Measurements from ENCODE around the gene PATL1.

DNA sequence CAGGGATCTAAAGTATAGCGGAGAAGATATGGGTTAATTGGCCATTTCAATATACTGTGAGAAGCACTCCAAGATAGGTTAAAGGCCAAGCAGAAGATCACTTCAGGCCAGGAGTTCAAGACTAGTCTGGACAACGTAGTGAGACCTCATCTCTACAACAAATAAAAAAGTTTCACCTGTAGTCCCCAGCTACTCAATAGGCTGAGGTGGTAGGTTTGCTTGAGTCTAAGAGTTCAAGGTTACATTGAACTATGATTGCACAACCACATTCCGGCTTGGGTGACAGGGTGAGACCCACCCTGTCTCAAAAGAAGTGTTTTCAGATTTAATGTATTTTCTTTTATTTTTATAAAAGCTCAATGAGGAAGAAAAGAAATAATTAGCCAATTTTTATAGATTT, 25.4 kb downstream of the PATL1 start:
- TF ChIP-seq, protein P1, sequence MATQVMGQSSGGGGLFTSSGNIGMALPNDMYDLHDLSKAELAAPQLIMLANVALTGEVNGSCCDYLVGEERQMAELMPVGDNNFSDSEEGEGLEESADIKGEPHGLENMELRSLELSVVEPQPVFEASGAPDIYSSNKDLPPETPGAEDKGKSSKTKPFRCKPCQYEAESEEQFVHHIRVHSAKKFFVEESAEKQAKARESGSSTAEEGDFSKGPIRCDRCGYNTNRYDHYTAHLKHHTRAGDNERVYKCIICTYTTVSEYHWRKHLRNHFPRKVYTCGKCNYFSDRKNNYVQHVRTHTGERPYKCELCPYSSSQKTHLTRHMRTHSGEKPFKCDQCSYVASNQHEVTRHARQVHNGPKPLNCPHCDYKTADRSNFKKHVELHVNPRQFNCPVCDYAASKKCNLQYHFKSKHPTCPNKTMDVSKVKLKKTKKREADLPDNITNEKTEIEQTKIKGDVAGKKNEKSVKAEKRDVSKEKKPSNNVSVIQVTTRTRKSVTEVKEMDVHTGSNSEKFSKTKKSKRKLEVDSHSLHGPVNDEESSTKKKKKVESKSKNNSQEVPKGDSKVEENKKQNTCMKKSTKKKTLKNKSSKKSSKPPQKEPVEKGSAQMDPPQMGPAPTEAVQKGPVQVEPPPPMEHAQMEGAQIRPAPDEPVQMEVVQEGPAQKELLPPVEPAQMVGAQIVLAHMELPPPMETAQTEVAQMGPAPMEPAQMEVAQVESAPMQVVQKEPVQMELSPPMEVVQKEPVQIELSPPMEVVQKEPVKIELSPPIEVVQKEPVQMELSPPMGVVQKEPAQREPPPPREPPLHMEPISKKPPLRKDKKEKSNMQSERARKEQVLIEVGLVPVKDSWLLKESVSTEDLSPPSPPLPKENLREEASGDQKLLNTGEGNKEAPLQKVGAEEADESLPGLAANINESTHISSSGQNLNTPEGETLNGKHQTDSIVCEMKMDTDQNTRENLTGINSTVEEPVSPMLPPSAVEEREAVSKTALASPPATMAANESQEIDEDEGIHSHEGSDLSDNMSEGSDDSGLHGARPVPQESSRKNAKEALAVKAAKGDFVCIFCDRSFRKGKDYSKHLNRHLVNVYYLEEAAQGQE (IDR thresholded peaks at IDR 0.05; ENCODE audit: insufficient read depth in 1 of 2, low read depth in 2 of 2, low read length in 1 of 2): no peak
- TF ChIP-seq, protein P2, sequence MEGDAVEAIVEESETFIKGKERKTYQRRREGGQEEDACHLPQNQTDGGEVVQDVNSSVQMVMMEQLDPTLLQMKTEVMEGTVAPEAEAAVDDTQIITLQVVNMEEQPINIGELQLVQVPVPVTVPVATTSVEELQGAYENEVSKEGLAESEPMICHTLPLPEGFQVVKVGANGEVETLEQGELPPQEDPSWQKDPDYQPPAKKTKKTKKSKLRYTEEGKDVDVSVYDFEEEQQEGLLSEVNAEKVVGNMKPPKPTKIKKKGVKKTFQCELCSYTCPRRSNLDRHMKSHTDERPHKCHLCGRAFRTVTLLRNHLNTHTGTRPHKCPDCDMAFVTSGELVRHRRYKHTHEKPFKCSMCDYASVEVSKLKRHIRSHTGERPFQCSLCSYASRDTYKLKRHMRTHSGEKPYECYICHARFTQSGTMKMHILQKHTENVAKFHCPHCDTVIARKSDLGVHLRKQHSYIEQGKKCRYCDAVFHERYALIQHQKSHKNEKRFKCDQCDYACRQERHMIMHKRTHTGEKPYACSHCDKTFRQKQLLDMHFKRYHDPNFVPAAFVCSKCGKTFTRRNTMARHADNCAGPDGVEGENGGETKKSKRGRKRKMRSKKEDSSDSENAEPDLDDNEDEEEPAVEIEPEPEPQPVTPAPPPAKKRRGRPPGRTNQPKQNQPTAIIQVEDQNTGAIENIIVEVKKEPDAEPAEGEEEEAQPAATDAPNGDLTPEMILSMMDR (IDR thresholded peaks at IDR 0.05): no peak
- TF ChIP-seq POLR2AphosphoS5 (IDR thresholded peaks at IDR 0.05; ENCODE audit: low read depth, low read length): no peak

All from Panc1 (cell line).